HepG2 (cell line): Measurements from ENCODE around the gene ZNF773. TPM values are rescaled to one million over a fixed set of nuclear protein-coding genes. Genes with fewer than 3 reads are reported as not detected.
A peak's percentile ranks its signal among the peaks of the same experiment; 100 is the strongest.

ENCODE experiments used
- BRCA1 ChIP-seq: sonication (generic); formaldehyde crosslinking; IDR thresholded peaks from 2 replicates; pipeline ENCODE4 v1.4.0; 2020; ENCODE audit warnings: missing genetic modification reagents
- GTF3A ChIP-seq: sonication (generic); formaldehyde crosslinking; conservative IDR thresholded peaks from 2 replicates; pipeline ENCODE4 v1.4.0; 2020; ENCODE audit warnings: mild to moderate bottlenecking, missing genetic modification reagents
- HNRNPK ChIP-seq: fragments of 200-400 bp; formaldehyde crosslinking; IDR thresholded peaks from 2 replicates; pipeline ENCODE4 v1.6.1; 2018; ENCODE audit warnings: low read length, low read depth, moderate library complexity, mild to moderate bottlenecking; ENCODE audit not compliant: poor library complexity, severe bottlenecking
- HNRNPUL1 ChIP-seq: fragments of 200-400 bp; formaldehyde crosslinking; IDR thresholded peaks from 2 replicates; pipeline ENCODE4 v1.6.1; 2017; ENCODE audit warnings: low read depth, mild to moderate bottlenecking, low read length, moderate library complexity
- KAT7 ChIP-seq: IDR thresholded peaks from 2 replicates; pipeline ENCODE4 v1.6.1; 2018; ENCODE audit warnings: borderline replicate concordance, missing compliant biosample characterization
- MXI1 ChIP-seq: IDR thresholded peaks from 3 replicates; pipeline ENCODE4 v1.6.1; 2012; ENCODE audit warnings: low read depth, low read length, inconsistent platforms, borderline replicate concordance
- NCOR1 ChIP-seq: fragments of 200-600 bp; sonication (generic); IDR thresholded peaks from 2 replicates; pipeline ENCODE4 v1.7.0; 2017; ENCODE audit warnings: antibody characterized with exemption, low read length, borderline replicate concordance
- NR2F2 ChIP-seq: IDR thresholded peaks from 2 replicates; pipeline ENCODE4 v1.6.1; 2012; ENCODE audit warnings: low read depth, inconsistent platforms, borderline replicate concordance
- THRA ChIP-seq: sonication (generic); formaldehyde crosslinking; IDR thresholded peaks from 2 replicates; pipeline ENCODE4 v1.4.0; 2020; ENCODE audit warnings: missing genetic modification reagents, borderline replicate concordance
- ZBED4 ChIP-seq: sonication (generic); formaldehyde crosslinking; IDR thresholded peaks from 2 replicates; pipeline ENCODE4 v1.4.0; 2020; ENCODE audit warnings: missing genetic modification reagents, borderline replicate concordance
- ZBTB20 ChIP-seq: sonication (generic); formaldehyde crosslinking; IDR thresholded peaks from 2 replicates; pipeline ENCODE4 v1.8.1; 2023; ENCODE audit warnings: missing genetic modification reagents, low read depth, mild to moderate bottlenecking, borderline replicate concordance
- ZNF3 ChIP-seq: IDR thresholded peaks from 2 replicates; pipeline ENCODE4 v1.7.0; 2017; ENCODE audit warnings: inconsistent platforms
- ZNF343 ChIP-seq: sonication (generic); formaldehyde crosslinking; IDR thresholded peaks from 2 replicates; pipeline ENCODE4 v1.4.0; 2020; ENCODE audit warnings: mild to moderate bottlenecking, missing genetic modification reagents
- ZNF549 ChIP-seq: sonication (generic); formaldehyde crosslinking; IDR thresholded peaks from 2 replicates; pipeline ENCODE4 v1.5.0; 2020; ENCODE audit warnings: missing genetic modification reagents
- ZNF839 ChIP-seq: sonication (generic); formaldehyde crosslinking; IDR thresholded peaks from 2 replicates; pipeline ENCODE4 v1.4.0; 2020; ENCODE audit warnings: missing genetic modification reagents, mild to moderate bottlenecking, borderline replicate concordance
- polyA plus RNA-seq, 8 experiments: library from polyadenylated mRNA; depleted of rRNA in 3 of 8; stranded (reverse) in 7 of 8; unstranded in 1 of 8; fragments of >200 nt; fragmentation: Illumina TruSeq in 4 of 8; extraction: Trizol in 4 of 8; gene quantifications; 2 replicates each; pipeline versions ENCODE4 v1.2.1 to v1.2.3, GENCODE V29; 2011 to 2016; ENCODE audit warnings: low read depth in 4 of 8, missing spikeins in 1 of 8, mixed read lengths in 1 of 8; ENCODE audit not compliant: insufficient read depth in 1 of 8
- total RNA-seq, 5 experiments: library from RNA; depleted of rRNA; stranded (reverse); fragments of >200 nt; fragmentation: Illumina TruSeq; extraction: Trizol; gene quantifications; 2 replicates each; pipeline ENCODE4 v1.2.3, GENCODE V29; 2016; ENCODE audit warnings: low read depth in 1 of 5
- TF ChIP-seq, protein P1 (sequence below): sonication (generic); formaldehyde crosslinking; IDR thresholded peaks from 2 replicates; pipeline ENCODE4 v1.5.0; 2020; ENCODE audit warnings: missing genetic modification reagents
- TF ChIP-seq, protein P2 (sequence below): sonication (generic); formaldehyde crosslinking; IDR thresholded peaks from 2 replicates; pipeline ENCODE4 v1.4.0; 2020; ENCODE audit warnings: mild to moderate bottlenecking, missing genetic modification reagents

The ZNF773 gene
- total and polyA plus RNA-seq, 2 of the 13 experiments (the other 11 are each of a cell fraction or from before 2014, with no cell fraction given): 5.7 to 6.7 TPM

DNA sequence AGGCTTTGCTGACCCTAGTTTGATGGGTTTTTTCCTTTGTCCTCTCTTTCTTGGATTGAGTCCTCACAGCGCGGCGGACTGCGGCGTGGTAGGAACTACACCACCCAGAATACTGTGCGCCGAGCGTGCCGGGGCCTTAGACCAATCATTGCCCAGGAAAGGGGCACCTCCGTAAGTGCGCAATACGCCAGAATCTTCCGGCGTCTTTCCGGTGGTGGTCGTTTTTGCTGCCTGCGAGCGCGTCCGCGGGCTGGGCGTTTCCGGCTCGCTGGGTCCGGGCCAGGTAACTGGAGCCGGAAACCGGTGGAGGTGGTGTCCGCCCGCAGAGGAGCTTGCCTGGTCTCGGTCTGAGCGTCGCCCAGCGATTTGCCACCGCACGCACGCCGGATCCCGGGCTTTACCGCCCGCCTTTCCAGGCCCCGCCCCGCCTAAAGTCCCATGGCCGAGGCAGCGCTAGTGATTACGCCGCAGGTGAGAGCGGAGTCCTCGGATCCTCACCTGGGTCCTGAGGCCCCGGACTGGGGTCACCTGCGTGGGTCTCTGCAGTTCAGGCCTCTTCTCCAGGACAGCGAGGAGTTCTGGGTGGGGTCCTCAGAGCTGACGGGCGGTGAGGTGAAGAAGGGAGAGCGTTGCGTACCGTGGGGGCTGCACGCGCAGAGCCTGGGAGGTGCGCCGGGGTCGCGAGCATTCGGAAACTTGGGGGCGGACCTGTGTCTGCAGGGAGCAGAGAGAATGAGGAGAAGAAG lies 27.6 kb downstream of the ZNF773 start, which contains the start of gene ZNF549 (continued):
- peak; percentile 92 for TF ChIP-seq ZBED4 (CRISPR knock-in tag)
- no peak for TF ChIP-seq ZBTB20 (CRISPR knock-in tag)
- no peak for TF ChIP-seq ZNF343 (CRISPR knock-in tag)
- no peak for TF ChIP-seq ZNF3 (CRISPR knock-in tag)
- TF ChIP-seq THRA (CRISPR knock-in tag): no peak
- TF ChIP-seq NR2F2: no peak
- TF ChIP-seq NCOR1: 0 out of 2 replicates have a peak, but pooled peaks have one; percentile 25
- TF ChIP-seq, protein P1, sequence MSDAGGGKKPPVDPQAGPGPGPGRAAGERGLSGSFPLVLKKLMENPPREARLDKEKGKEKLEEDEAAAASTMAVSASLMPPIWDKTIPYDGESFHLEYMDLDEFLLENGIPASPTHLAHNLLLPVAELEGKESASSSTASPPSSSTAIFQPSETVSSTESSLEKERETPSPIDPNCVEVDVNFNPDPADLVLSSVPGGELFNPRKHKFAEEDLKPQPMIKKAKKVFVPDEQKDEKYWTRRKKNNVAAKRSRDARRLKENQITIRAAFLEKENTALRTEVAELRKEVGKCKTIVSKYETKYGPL: no peak
- TF ChIP-seq, protein P2, sequence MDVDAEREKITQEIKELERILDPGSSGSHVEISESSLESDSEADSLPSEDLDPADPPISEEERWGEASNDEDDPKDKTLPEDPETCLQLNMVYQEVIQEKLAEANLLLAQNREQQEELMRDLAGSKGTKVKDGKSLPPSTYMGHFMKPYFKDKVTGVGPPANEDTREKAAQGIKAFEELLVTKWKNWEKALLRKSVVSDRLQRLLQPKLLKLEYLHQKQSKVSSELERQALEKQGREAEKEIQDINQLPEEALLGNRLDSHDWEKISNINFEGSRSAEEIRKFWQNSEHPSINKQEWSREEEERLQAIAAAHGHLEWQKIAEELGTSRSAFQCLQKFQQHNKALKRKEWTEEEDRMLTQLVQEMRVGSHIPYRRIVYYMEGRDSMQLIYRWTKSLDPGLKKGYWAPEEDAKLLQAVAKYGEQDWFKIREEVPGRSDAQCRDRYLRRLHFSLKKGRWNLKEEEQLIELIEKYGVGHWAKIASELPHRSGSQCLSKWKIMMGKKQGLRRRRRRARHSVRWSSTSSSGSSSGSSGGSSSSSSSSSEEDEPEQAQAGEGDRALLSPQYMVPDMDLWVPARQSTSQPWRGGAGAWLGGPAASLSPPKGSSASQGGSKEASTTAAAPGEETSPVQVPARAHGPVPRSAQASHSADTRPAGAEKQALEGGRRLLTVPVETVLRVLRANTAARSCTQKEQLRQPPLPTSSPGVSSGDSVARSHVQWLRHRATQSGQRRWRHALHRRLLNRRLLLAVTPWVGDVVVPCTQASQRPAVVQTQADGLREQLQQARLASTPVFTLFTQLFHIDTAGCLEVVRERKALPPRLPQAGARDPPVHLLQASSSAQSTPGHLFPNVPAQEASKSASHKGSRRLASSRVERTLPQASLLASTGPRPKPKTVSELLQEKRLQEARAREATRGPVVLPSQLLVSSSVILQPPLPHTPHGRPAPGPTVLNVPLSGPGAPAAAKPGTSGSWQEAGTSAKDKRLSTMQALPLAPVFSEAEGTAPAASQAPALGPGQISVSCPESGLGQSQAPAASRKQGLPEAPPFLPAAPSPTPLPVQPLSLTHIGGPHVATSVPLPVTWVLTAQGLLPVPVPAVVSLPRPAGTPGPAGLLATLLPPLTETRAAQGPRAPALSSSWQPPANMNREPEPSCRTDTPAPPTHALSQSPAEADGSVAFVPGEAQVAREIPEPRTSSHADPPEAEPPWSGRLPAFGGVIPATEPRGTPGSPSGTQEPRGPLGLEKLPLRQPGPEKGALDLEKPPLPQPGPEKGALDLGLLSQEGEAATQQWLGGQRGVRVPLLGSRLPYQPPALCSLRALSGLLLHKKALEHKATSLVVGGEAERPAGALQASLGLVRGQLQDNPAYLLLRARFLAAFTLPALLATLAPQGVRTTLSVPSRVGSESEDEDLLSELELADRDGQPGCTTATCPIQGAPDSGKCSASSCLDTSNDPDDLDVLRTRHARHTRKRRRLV (CRISPR knock-in tag): no peak; the same call in 1 of the 2 replicates
- TF ChIP-seq KAT7 (CRISPR knock-in tag): peak; percentile 68; the same call in 1 of the 2 replicates
- no peak for TF ChIP-seq ZNF549 (CRISPR knock-in tag)
- no peak for TF ChIP-seq GTF3A (CRISPR knock-in tag)
- no peak for TF ChIP-seq HNRNPUL1
- 0 out of 2 replicates have a peak, but pooled peaks have one; percentile 60 for TF ChIP-seq BRCA1 (CRISPR knock-in tag)
- no peak; the same call in 1 of the 2 replicates for TF ChIP-seq ZNF839 (CRISPR knock-in tag)
- peak; percentile 74; the same call in 2 of the 3 replicates for TF ChIP-seq MXI1
- TF ChIP-seq HNRNPK: no peak
